ENCODE data around the gene ADRB2. TPM values are rescaled to one million over a fixed set of nuclear protein-coding genes. Genes with fewer than 3 reads are reported as not detected.
"Not testable (repeated sequence)": the region's sequence is repeated elsewhere in the genome, so short reads cannot be mapped to it uniquely, and the experiment has no call there.

Gene ADRB2
- polyA plus RNA-seq, 3 donors, result 6.8 to 10.9 (median 10.8) TPM

DNA sequence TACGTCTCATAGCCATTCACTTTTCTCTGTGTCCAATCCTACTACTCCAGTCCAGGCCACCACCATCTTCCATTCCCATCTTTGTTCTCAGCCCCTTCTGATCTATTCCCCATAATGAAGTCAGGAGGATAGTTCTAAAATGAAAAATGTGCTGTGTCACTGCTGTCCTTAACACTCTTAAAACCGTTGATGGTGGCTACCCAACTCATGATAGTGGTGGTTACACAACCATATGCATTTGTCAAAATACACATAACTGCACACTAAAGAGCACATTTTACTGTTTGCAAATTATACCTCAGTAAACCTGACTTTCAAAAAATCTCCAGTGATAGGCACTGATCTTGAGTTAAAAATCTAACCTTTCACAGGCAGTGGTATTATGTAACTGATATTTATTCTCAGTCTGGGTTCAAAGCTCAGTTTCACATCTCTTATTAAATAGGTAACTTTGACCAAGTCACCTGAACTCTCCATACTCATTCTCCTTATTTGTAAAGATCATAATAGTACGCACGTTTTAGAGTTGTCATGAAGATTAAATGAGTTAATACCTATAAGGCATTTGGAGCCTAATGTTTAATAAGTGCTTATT lies 24.6 kb upstream of the ADRB2 start:
- H2AFZ ChIP-seq (ENCODE audit: insufficient read depth, low read depth, low read length, poor library complexity, severe bottlenecking), result no peak overlapping the region
- peaks cover 0 to 3% (median 0%) of the 10 kb centered on the region in 3 donors for H3K27me3 Mint-ChIP-seq (ENCODE audit: low read depth in 3 of 3)
- peaks cover 3% of the 10 kb centered on the region for H3K79me2 ChIP-seq (ENCODE audit: insufficient read depth, low read length)
- 0% methylated on average over 1 of the region's 4 CpGs for WGBS (ENCODE audit: insufficient coverage)
- H3K4me2 ChIP-seq (replicated peaks; ENCODE audit: extremely low read depth, low read length, poor library complexity, severe bottlenecking), result no peak overlapping the region
- H3K27me3 ChIP-seq (ENCODE audit: control insufficient read depth in 2 of 2, insufficient read depth in 2 of 2, low read length in 2 of 2), result no peaks in the 10 kb centered on the region
- no peak overlapping the region for H3K27ac ChIP-seq (ENCODE audit: low read depth in 1 of 2, low read length in 2 of 2)
- peaks cover 51 to 69% of the 10 kb centered on the region in 2 donors for H3K4me1 ChIP-seq (ENCODE audit: control insufficient read depth in 1 of 2, insufficient read depth in 2 of 2, low read length in 2 of 2)
- no peak overlapping the region for H3K4me3 Mint-ChIP-seq
- H3K36me3 ChIP-seq (replicated peaks in 1 of 2; ENCODE audit: control insufficient read depth in 1 of 2, insufficient read depth in 2 of 2, low read length in 2 of 2), result no peaks in the 10 kb centered on the region
- intact Hi-C loops (cut with micrococcal nuclease), result no loop called here
- no peak overlapping the region for H3K9ac ChIP-seq (ENCODE audit: insufficient read depth, low read length, poor library complexity, severe bottlenecking)
- no peak for DNase-seq
- H3K9me3 Mint-ChIP-seq, result peaks cover 0 to 1% (median 0%) of the 10 kb centered on the region in 7 donors
- no peaks in the 10 kb centered on the region for H4K20me1 ChIP-seq (ENCODE audit: insufficient read depth, low read length)
- TF ChIP-seq, protein P1, sequence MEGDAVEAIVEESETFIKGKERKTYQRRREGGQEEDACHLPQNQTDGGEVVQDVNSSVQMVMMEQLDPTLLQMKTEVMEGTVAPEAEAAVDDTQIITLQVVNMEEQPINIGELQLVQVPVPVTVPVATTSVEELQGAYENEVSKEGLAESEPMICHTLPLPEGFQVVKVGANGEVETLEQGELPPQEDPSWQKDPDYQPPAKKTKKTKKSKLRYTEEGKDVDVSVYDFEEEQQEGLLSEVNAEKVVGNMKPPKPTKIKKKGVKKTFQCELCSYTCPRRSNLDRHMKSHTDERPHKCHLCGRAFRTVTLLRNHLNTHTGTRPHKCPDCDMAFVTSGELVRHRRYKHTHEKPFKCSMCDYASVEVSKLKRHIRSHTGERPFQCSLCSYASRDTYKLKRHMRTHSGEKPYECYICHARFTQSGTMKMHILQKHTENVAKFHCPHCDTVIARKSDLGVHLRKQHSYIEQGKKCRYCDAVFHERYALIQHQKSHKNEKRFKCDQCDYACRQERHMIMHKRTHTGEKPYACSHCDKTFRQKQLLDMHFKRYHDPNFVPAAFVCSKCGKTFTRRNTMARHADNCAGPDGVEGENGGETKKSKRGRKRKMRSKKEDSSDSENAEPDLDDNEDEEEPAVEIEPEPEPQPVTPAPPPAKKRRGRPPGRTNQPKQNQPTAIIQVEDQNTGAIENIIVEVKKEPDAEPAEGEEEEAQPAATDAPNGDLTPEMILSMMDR (IDR thresholded peaks at IDR 0.05), result no peak
- no peaks in the 10 kb centered on the region for H3K9me3 ChIP-seq (replicated peaks in 1 of 2; ENCODE audit: control insufficient read depth in 1 of 2, insufficient read depth in 1 of 2, low read length in 2 of 2)
- peaks cover 79% of the 10 kb centered on the region for H3K4me1 Mint-ChIP-seq
- peak overlapping the region in 3 of 7 donors; percentile 2 to 57 (median 41) for H3K27ac Mint-ChIP-seq
- no peak overlapping the region for H3K4me3 ChIP-seq (replicated peaks in 1 of 3; ENCODE audit: low read depth in 2 of 3, low read length in 3 of 3)
- peaks cover 0 to 1% of the 10 kb centered on the region in 2 donors for H3K36me3 Mint-ChIP-seq

DNA sequence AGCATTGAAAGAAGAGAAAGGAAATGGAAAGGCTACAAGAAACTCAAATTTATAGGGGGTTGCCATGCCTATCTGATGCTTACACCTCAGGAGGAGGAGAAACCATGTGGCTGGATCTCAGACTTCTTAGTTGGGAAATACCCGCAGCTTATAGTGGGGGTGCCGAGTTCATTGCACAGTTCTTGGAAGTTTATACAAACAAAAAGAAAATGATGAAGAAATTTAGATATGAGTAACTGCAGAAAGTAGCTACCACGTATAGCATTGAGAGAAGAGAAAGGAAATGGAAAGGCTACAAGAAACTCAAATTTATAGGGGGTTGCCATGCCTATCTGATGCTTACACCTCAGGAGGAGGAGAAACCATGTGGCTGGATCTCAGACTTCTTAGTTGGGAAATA lies 23.0 kb upstream of the ADRB2 start:
- H3K27me3 ChIP-seq (ENCODE audit: control insufficient read depth in 2 of 2, insufficient read depth in 2 of 2, low read length in 2 of 2); DNase-seq; H3K9me3 Mint-ChIP-seq; H3K9ac ChIP-seq (ENCODE audit: insufficient read depth, low read length, poor library complexity, severe bottlenecking); H4K20me1 ChIP-seq (ENCODE audit: insufficient read depth, low read length); H3K27ac ChIP-seq (ENCODE audit: low read depth in 1 of 2, low read length in 2 of 2); H3K4me3 ChIP-seq (replicated peaks in 1 of 3; ENCODE audit: low read depth in 2 of 3, low read length in 3 of 3); H3K4me2 ChIP-seq (replicated peaks; ENCODE audit: extremely low read depth, low read length, poor library complexity, severe bottlenecking); H3K27me3 Mint-ChIP-seq (ENCODE audit: low read depth in 3 of 3); H2AFZ ChIP-seq (ENCODE audit: insufficient read depth, low read depth, low read length, poor library complexity, severe bottlenecking); H3K36me3 Mint-ChIP-seq; H3K9me3 ChIP-seq (replicated peaks in 1 of 2; ENCODE audit: control insufficient read depth in 1 of 2, insufficient read depth in 1 of 2, low read length in 2 of 2); H3K36me3 ChIP-seq (replicated peaks in 1 of 2; ENCODE audit: control insufficient read depth in 1 of 2, insufficient read depth in 2 of 2, low read length in 2 of 2); H3K4me3 Mint-ChIP-seq; intact Hi-C loops (cut with micrococcal nuclease): not testable (repeated sequence)
- H3K27ac Mint-ChIP-seq, result peak overlapping the region in 2 of 7 donors; percentile 50 to 69
- peaks cover 12% of the 10 kb centered on the region for H3K79me2 ChIP-seq (ENCODE audit: insufficient read depth, low read length)
- no CpG with 5 or more reads among the region's 3 CpGs for WGBS (ENCODE audit: insufficient coverage)
- peaks cover 89% of the 10 kb centered on the region for H3K4me1 Mint-ChIP-seq
- H3K4me1 ChIP-seq (ENCODE audit: control insufficient read depth in 1 of 2, insufficient read depth in 2 of 2, low read length in 2 of 2), result peaks cover 68 to 86% of the 10 kb centered on the region in 2 donors

Data from CD14-positive monocyte (primary cell).